Measurements from ENCODE around the gene SRGAP2.
"Not testable (repeated sequence)": the region's sequence is repeated elsewhere in the genome, so short reads cannot be mapped to it uniquely, and the experiment has no call there.

Gene SRGAP2

DNA sequence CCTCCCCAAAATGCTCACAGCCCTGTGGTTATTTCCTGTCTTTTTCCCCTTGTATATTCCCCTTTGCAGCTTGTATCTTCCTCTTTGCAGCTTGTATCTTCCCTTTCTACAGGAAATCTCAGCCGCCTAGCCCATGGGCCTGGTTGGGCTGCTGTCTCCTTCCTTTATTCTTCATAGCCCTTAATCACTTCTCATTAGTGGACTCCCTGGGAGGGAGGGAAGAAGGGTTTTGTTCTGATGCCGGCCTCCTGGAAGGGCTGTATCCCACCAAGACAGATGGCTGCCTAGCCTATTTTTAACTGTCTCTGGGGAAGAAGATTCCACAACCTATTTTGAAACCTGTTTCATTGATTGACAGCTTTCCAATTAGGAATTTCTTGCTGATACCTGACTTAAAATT, 31.8 kb downstream of the SRGAP2 start:
- H3K9ac ChIP-seq (ENCODE audit: low read depth, low read length); H3K4me3 ChIP-seq (ENCODE audit: low read length): not testable (repeated sequence)

GRCh38 chr1:206240288-206240687, 36.9 kb downstream of the SRGAP2 start:
- not testable (repeated sequence) for H3K9me3 ChIP-seq (replicated peaks; ENCODE audit: low read length); H3K27me3 ChIP-seq (ENCODE audit: control insufficient read depth, insufficient read depth, low read length); H3K36me3 ChIP-seq (ENCODE audit: insufficient read depth, low read length); H3K4me3 ChIP-seq (ENCODE audit: low read length); H3K4me2 ChIP-seq (ENCODE audit: low read length); H3K9ac ChIP-seq (ENCODE audit: low read depth, low read length); H3K4me1 ChIP-seq (ENCODE audit: control insufficient read depth, insufficient read depth, low read length)

More for the DNA sequence above, 31.8 kb downstream of the SRGAP2 start:
- H3K36me3 ChIP-seq (ENCODE audit: insufficient read depth, low read length); H3K9me3 ChIP-seq (replicated peaks; ENCODE audit: low read length); H3K27me3 ChIP-seq (ENCODE audit: control insufficient read depth, insufficient read depth, low read length); H3K4me2 ChIP-seq (ENCODE audit: low read length); H3K4me1 ChIP-seq (ENCODE audit: control insufficient read depth, insufficient read depth, low read length): not testable (repeated sequence)

DNA sequence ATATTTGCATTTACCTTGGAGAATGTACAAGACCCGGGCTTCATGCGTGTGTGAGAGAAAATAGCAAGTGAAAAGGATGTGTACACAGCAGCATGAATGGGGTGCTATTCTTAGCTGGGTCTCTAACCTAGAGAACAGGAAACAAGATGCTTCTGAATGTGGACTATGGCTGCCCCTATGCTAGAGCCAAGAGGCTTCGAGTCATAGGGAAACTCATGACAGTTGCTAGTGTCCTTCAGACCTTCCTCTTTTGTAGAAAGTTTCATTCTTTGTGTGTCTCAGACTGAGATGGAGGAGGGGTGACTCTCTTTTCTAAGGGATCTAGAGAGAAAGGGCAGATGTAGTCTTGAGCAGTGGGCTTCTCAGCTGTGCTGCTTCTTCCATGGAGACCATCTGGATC, 40.0 kb downstream of the SRGAP2 start:
- H3K36me3 ChIP-seq (ENCODE audit: insufficient read depth, low read length); H3K27me3 ChIP-seq (ENCODE audit: control insufficient read depth, insufficient read depth, low read length); H3K9me3 ChIP-seq (replicated peaks; ENCODE audit: low read length); H3K9ac ChIP-seq (ENCODE audit: low read depth, low read length); H3K4me1 ChIP-seq (ENCODE audit: control insufficient read depth, insufficient read depth, low read length); H3K4me2 ChIP-seq (ENCODE audit: low read length); H3K4me3 ChIP-seq (ENCODE audit: low read length): not testable (repeated sequence)

DNA sequence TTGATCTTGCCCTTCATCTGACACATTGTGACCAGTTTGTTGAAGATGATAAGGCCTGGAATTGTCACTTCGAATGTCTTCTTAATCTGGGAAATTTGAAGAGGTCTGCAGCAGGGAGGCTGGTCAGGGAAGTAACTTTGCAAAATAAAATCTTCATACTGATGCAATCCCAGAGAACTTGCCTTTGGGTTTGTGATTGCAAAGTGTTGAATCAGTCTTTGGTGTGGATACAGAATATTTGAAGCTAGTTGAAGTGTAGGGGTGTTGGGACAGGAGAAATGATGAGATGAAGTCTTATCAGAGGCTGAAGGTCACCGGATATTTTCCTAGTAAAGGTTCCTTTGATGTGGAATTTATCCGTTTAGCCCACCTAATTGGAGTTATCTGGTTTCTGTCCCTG, 42.1 kb downstream of the SRGAP2 start:
- H3K27me3 ChIP-seq (ENCODE audit: control insufficient read depth, insufficient read depth, low read length); H3K4me3 ChIP-seq (ENCODE audit: low read length); H3K4me2 ChIP-seq (ENCODE audit: low read length); H3K4me1 ChIP-seq (ENCODE audit: control insufficient read depth, insufficient read depth, low read length); H3K9ac ChIP-seq (ENCODE audit: low read depth, low read length); H3K36me3 ChIP-seq (ENCODE audit: insufficient read depth, low read length); H3K9me3 ChIP-seq (replicated peaks; ENCODE audit: low read length): not testable (repeated sequence)

DNA sequence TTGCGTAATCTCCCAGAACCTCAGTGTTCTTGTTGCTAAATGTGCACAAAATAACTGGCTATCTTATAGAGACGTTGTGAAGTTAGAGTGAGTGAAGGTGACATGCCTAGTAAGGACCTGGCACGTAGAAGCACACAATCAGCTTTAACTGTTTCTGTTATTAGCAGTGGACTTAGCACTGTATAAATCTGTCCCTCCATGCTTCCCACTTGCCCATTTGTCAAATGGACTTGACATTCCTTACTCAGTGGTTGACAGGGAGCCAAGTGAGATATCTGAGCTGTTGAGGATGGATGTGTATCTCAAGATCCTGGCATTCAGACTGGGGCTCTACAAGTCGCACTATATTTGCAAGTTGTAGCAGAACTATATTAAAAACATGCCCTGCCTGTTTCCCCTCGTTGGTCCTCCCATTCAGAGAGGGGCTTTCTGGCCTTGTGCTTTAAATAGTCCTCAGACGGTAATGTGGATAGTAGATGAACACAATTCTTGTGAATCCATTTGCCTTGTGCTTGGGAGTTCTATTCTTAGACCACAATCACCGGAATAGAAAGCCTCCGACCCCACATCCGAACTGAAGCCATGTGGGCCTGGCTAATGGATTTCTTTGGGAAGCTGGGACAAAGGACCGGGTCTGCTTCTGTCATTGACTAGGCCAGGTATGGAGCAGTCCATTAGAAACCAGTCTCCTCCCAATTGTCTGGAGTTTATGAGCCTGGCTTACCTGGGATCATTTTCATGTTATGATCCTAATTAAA, 43.0 kb downstream of the SRGAP2 start:
- not testable (repeated sequence) for H3K27me3 ChIP-seq (ENCODE audit: control insufficient read depth, insufficient read depth, low read length); H3K9ac ChIP-seq (ENCODE audit: low read depth, low read length); H3K4me3 ChIP-seq (ENCODE audit: low read length); H3K9me3 ChIP-seq (replicated peaks; ENCODE audit: low read length); H3K36me3 ChIP-seq (ENCODE audit: insufficient read depth, low read length); H3K4me1 ChIP-seq (ENCODE audit: control insufficient read depth, insufficient read depth, low read length); H3K4me2 ChIP-seq (ENCODE audit: low read length)

- not testable (repeated sequence) for H3K4me1 ChIP-seq (ENCODE audit: control insufficient read depth, insufficient read depth, low read length); H3K4me3 ChIP-seq (ENCODE audit: low read length); H3K4me2 ChIP-seq (ENCODE audit: low read length); H3K9me3 ChIP-seq (replicated peaks; ENCODE audit: low read length); H3K27me3 ChIP-seq (ENCODE audit: control insufficient read depth, insufficient read depth, low read length); H3K36me3 ChIP-seq (ENCODE audit: insufficient read depth, low read length); H3K9ac ChIP-seq (ENCODE audit: low read depth, low read length)
These were observed 47.8 kb downstream of the SRGAP2 start for GRCh38 chr1:206250953-206251681.

DNA sequence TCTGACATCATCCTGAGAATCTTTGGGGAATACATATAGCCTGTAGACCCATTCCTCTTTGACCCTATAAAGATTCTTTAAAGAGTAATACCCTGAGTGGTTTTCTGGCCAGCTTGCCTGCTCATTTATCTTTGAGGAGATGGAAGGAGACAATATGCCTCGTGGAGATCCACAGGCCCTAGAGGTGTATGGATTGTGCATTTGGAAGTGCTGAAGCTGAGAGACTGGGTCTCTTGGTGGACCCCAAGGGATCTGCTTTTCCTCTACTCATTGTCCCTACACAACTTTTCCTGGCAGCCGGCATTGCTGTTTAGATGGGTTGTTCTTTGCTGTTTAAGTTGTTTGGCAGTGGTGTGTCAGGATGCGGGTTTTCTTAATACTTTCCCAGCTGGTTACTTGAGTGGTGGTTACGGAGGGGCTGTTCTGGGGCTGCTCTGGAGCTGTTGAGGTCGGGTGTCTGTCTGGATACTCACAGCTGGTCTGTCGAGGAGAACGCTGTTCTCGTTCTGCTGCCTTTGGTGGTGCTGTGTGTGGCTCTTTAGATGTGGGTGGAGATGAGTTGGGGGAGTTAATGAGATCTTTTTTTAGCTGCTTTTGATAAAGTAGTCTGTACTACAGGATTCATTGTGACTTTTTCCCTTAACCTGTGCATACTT, 49.5 kb downstream of the SRGAP2 start:
- H3K9ac ChIP-seq (ENCODE audit: low read depth, low read length); H3K9me3 ChIP-seq (replicated peaks; ENCODE audit: low read length); H3K4me1 ChIP-seq (ENCODE audit: control insufficient read depth, insufficient read depth, low read length); H3K27me3 ChIP-seq (ENCODE audit: control insufficient read depth, insufficient read depth, low read length); H3K4me2 ChIP-seq (ENCODE audit: low read length); H3K4me3 ChIP-seq (ENCODE audit: low read length); H3K36me3 ChIP-seq (ENCODE audit: insufficient read depth, low read length): not testable (repeated sequence)

All from skeletal muscle satellite cell (primary cell).